Lung (tissue), 12 donors: ENCODE data around the gene NDUFS7. TPM values are rescaled to one million over a fixed set of nuclear protein-coding genes. Genes with fewer than 3 reads are reported as not detected.

Experiments
- ATAC-seq: fragments of 200-7000 bp; cut with Tn5 transposase; one replicate; pipeline ENCODE4 v1.9.1; 2020; ENCODE audit warnings: moderate number of reproducible peaks; ENCODE audit not compliant: insufficient read depth, low FRiP score
- DNase-seq, 3 donors: peaks; one replicate each; pipeline ENCODE4 v3.0.0-alpha.2; 2013 to 2017
- H3K27ac ChIP-seq, 2 donors: one replicate each; pipeline ENCODE4 v1.5.1; 2013; ENCODE audit warnings: mild to moderate bottlenecking in 2 of 2, moderate library complexity in 2 of 2, control low read depth in 1 of 2, inconsistent platforms in 1 of 2, low read depth in 1 of 2, low read length in 1 of 2
- H3K27me3 ChIP-seq, 3 donors: one replicate each; pipeline ENCODE4 v1.5.1; 2013; ENCODE audit warnings: low read length in 2 of 3; ENCODE audit not compliant: control insufficient read depth in 3 of 3, insufficient read depth in 3 of 3
- H3K36me3 ChIP-seq, 4 donors: one replicate each; pipeline ENCODE4 v1.5.1; 2013; ENCODE audit warnings: low read length in 4 of 4, mild to moderate bottlenecking in 1 of 4, moderate library complexity in 1 of 4; ENCODE audit not compliant: control insufficient read depth in 4 of 4, insufficient read depth in 4 of 4
- H3K4me1 ChIP-seq, 5 donors: one replicate each; pipeline ENCODE4 v1.5.1; 2013; ENCODE audit warnings: low read length in 5 of 5, mild to moderate bottlenecking in 2 of 5, moderate library complexity in 1 of 5; ENCODE audit not compliant: control insufficient read depth in 5 of 5, insufficient read depth in 5 of 5
- H3K4me3 ChIP-seq: one replicate; pipeline ENCODE4 v1.5.1; 2013; ENCODE audit warnings: mild to moderate bottlenecking, control low read depth, moderate library complexity
- H3K9ac ChIP-seq, 2 donors: one replicate each; pipeline ENCODE4 v1.5.1; 2013; ENCODE audit warnings: low read length in 2 of 2, control low read depth in 1 of 2; ENCODE audit not compliant: insufficient read depth in 1 of 2
- H3K9me3 ChIP-seq, 4 donors: one replicate each; pipeline ENCODE4 v1.5.1; 2013; ENCODE audit warnings: low read length in 3 of 4, mild to moderate bottlenecking in 1 of 4, moderate library complexity in 1 of 4; ENCODE audit not compliant: control insufficient read depth in 4 of 4, insufficient read depth in 3 of 4
- WGBS, 2 donors: extraction: QIAGEN DNeasy Blood & Tissue Kit; methylation state at CpG; one replicate each; pipeline ENCODE4 v1.1.7; 2013; 5-methylcytosine and 5-hydroxymethylcytosine counted together
- polyA plus RNA-seq, 2 donors: library from polyadenylated mRNA; stranded (reverse); fragments of 200-250 nt; gene quantifications; one replicate each; pipeline ENCODE4 v1.2.1, GENCODE V29; 2013
- total RNA-seq, 2 donors: library from RNA; depleted of rRNA in 1 of 2; stranded (reverse); fragments of >200 nt in 1 of 2; gene quantifications; one replicate each; pipeline ENCODE4 v1.2.1, GENCODE V29; 2014 to 2021
- TF ChIP-seq, protein P1 (sequence below): IDR thresholded peaks from 2 replicates; pipeline ENCODE4 v1.5.1; 2012; ENCODE audit warnings: mild to moderate bottlenecking; ENCODE audit errors: control extremely low read depth, extremely low read depth
- donor health status: control.
- donor health status: control.
- donor health status: Bipolar disorder and iron deficiency.
- donor health status: healthy.
- donor health status: DM: yes; HTN: yes; CAD: no.

The NDUFS7 gene
- total and polyA plus RNA-seq, 4 donors, result 33.4 to 133 (median 108) TPM

DNA sequence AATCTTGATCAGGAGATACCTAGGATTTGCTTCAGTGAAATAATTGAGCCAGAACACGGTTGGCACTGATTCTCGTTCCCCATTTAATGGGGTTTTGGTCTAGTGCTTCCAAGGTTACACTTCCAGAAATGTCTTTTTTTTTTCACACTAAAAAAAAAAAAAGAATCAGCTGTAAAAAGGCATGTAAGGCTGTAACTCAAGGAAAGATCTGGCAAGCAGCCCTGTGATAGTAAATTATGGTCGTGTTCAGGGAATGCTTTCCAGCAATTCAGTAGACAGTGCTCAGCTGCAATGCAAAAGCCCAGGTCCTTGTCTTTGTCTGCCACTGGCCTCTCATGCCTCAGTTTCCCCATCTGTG, 27.2 kb upstream of the NDUFS7 start:
- Histone ChIP-seq H3K36me3 (peaks cover 0 to 27% (median 24%) of the 10 kb centered on the region in 4 donors), H3K9me3 (no peaks in the 10 kb centered on the region), H3K27me3 (no peaks in the 10 kb centered on the region), H3K9ac (peak overlapping the region in 1 of 2 donors; percentile 52), H3K27ac (no peak overlapping the region), H3K4me3 (no peak overlapping the region), H3K4me1 (peaks cover 0 to 38% (median 11%) of the 10 kb centered on the region in 5 donors)
- TF ChIP-seq, protein P1, sequence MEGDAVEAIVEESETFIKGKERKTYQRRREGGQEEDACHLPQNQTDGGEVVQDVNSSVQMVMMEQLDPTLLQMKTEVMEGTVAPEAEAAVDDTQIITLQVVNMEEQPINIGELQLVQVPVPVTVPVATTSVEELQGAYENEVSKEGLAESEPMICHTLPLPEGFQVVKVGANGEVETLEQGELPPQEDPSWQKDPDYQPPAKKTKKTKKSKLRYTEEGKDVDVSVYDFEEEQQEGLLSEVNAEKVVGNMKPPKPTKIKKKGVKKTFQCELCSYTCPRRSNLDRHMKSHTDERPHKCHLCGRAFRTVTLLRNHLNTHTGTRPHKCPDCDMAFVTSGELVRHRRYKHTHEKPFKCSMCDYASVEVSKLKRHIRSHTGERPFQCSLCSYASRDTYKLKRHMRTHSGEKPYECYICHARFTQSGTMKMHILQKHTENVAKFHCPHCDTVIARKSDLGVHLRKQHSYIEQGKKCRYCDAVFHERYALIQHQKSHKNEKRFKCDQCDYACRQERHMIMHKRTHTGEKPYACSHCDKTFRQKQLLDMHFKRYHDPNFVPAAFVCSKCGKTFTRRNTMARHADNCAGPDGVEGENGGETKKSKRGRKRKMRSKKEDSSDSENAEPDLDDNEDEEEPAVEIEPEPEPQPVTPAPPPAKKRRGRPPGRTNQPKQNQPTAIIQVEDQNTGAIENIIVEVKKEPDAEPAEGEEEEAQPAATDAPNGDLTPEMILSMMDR, result no peak
- DNase-seq, result peak in 2 of 3 donors; percentile 73 to 79
- WGBS, 2 donors, result 66 to 71% methylated on average over 3 of the region's 3 CpGs
- ATAC-seq, result no peak

DNA sequence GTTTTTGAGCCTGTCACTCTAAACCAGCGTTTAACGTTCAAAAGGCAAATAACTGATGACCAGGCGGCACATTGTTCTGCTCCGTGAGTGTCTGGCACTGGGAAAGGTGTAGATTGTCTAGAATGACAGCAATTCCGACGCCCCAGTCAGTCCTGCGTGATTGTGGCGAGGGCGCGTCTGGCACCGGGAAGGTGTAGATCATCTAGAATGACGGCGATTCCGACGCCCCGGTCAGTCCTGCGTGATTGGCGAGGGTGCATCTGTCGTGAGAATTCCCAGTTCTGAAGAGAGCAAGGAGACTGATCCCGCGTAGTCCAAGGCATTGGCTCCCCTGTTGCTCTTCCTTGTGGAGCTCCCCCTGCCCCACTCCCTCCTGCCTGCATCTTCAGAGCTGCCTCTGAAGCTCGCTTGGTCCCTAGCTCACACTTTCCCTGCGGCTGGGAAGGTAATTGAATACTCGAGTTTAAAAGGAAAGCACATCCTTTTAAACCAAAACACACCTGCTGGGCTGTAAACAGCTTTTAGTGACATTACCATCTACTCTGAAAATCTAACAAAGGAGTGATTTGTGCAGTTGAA, 26.1 kb upstream of the NDUFS7 start:
- Histone ChIP-seq H3K4me3 (no peak overlapping the region), H3K27ac (no peak overlapping the region), H3K4me1 (peaks cover 0 to 49% (median 17%) of the 10 kb centered on the region in 5 donors), H3K9me3 (no peaks in the 10 kb centered on the region), H3K9ac (no peak overlapping the region), H3K36me3 (peaks cover 0 to 34% (median 28%) of the 10 kb centered on the region in 4 donors), H3K27me3 (no peaks in the 10 kb centered on the region)
- no peak for DNase-seq
- WGBS, 2 donors, result 90 to 93% methylated on average over 24 of the region's 24 CpGs
- no peak for ATAC-seq
- TF ChIP-seq, protein P1, result no peak

DNA sequence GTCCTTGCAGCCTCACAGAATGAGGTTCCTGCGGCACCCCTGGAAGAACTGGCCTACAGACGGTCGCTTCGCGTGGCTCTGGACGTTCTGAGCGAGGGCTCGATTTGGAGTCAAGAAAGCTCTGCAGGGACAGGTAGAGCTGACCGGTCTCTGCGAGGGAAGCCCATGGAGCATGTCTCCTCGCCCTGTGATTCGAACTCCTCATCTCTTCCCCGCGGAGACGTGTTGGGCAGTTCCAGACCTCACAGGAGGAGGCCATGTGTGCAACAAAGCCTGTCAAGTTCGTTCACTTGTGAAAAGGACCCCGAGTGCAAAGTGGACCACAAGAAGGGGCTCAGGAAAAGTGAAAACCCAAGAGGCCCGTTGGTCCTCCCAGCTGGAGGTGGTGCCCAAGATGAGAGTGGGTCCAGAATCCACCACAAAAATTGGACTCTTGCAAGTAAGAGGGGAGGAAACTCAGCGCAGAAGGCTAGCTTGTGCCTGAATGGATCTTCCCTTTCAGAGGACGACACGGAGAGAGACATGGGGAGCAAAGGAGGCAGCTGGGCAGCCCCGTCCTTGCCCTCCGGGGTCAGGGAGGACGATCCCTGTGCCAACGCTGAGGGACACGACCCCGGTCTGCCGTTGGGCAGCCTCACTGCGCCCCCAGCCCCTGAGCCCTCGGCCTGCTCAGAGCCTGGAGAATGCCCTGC, 23.4 kb upstream of the NDUFS7 start:
- TF ChIP-seq, protein P1, result no peak
- Histone ChIP-seq H3K27ac (peak overlapping the region in 1 of 2 donors; percentile 79), H3K36me3 (peaks cover 3 to 48% (median 41%) of the 10 kb centered on the region in 4 donors), H3K27me3 (no peaks in the 10 kb centered on the region), H3K9me3 (no peaks in the 10 kb centered on the region), H3K4me3 (no peak overlapping the region), H3K9ac (no peak overlapping the region), H3K4me1 (peaks cover 0 to 46% (median 17%) of the 10 kb centered on the region in 5 donors)
- no peak for ATAC-seq
- DNase-seq, result no peak
- WGBS, 2 donors, result 84 to 92% methylated on average over 30 of the region's 30 CpGs
